ENCODE data around the gene PSMD2. TPM values are rescaled to one million over a fixed set of nuclear protein-coding genes. Genes with fewer than 3 reads are reported as not detected.

PSMD2 gene
- polyA plus RNA-seq, 3 donors, result 138 to 186 (median 167) TPM

- peak; percentile 89 to 93 (median 91) for DNase-seq
- peaks cover 85% of the 10 kb centered on the region for H3K79me2 ChIP-seq (ENCODE audit: insufficient read depth, low read length)
- peaks cover 75 to 78% of the 10 kb centered on the region in 2 donors for H3K36me3 ChIP-seq (replicated peaks in 1 of 2; ENCODE audit: control insufficient read depth in 1 of 2, insufficient read depth in 2 of 2, low read length in 2 of 2)
- Mint-ChIP-seq H3K4me1 (peaks cover 50% of the 10 kb centered on the region), H3K36me3 (peaks cover 80 to 81% of the 10 kb centered on the region in 2 donors), H3K9me3 (peaks cover 0 to 2% (median 0%) of the 10 kb centered on the region in 7 donors), H3K27me3 (ENCODE audit: low read depth in 3 of 3) (peaks cover 0 to 3% (median 0%) of the 10 kb centered on the region in 3 donors), H3K27ac (peak overlapping the region; percentile 92 to 97 (median 94)), H3K4me3 (peak overlapping the region; percentile 31 to 67)
- no peak overlapping the region for H3K9ac ChIP-seq (ENCODE audit: insufficient read depth, low read length, poor library complexity, severe bottlenecking)
- TF ChIP-seq CTCF (IDR thresholded peaks at IDR 0.05), result no peak
- H3K9me3 ChIP-seq (replicated peaks in 1 of 2; ENCODE audit: control insufficient read depth in 1 of 2, insufficient read depth in 1 of 2, low read length in 2 of 2), result no peaks in the 10 kb centered on the region
- H2AFZ ChIP-seq (ENCODE audit: insufficient read depth, low read depth, low read length, poor library complexity, severe bottlenecking), result no peak overlapping the region
- intact Hi-C loops (cut with micrococcal nuclease), result no loop called here
- WGBS (ENCODE audit: insufficient coverage), result 63% methylated on average over 17 of the region's 20 CpGs
- H3K4me1 ChIP-seq (ENCODE audit: control insufficient read depth in 1 of 2, insufficient read depth in 2 of 2, low read length in 2 of 2), result peaks cover 53 to 56% of the 10 kb centered on the region in 2 donors
- peaks cover 72% of the 10 kb centered on the region for H4K20me1 ChIP-seq (ENCODE audit: insufficient read depth, low read length)
- no peaks in the 10 kb centered on the region for H3K27me3 ChIP-seq (ENCODE audit: control insufficient read depth in 2 of 2, insufficient read depth in 2 of 2, low read length in 2 of 2)
- H3K4me3 ChIP-seq (replicated peaks in 1 of 3; ENCODE audit: low read depth in 2 of 3, low read length in 3 of 3), result peak overlapping the region in 1 of 3 experiments; percentile 28
- peak overlapping the region; percentile 74 to 89 for H3K27ac ChIP-seq (ENCODE audit: low read depth in 1 of 2, low read length in 2 of 2)
- H3K4me2 ChIP-seq (replicated peaks; ENCODE audit: extremely low read depth, low read length, poor library complexity, severe bottlenecking), result peak overlapping the region; percentile 49
Observed at GRCh38 chr3:184322731-184323487, 23.9 kb downstream of the PSMD2 start.

- no peak overlapping the region for H3K4me3 Mint-ChIP-seq
- 99% methylated on average over 8 of the region's 8 CpGs for WGBS (ENCODE audit: insufficient coverage)
Observed at GRCh38 chr3:184323696-184324095, 24.7 kb downstream of the PSMD2 start.

More at GRCh38 chr3:184323696-184324095, 24.7 kb downstream of the PSMD2 start:
- no peak for DNase-seq
- Histone ChIP-seq H3K27ac (ENCODE audit: low read depth in 1 of 2, low read length in 2 of 2) (peak overlapping the region in 1 of 2 donors; percentile 89), H3K79me2 (ENCODE audit: insufficient read depth, low read length) (peaks cover 78% of the 10 kb centered on the region), H3K4me2 (replicated peaks; ENCODE audit: extremely low read depth, low read length, poor library complexity, severe bottlenecking) (no peak overlapping the region), H3K9me3 (replicated peaks in 1 of 2; ENCODE audit: control insufficient read depth in 1 of 2, insufficient read depth in 1 of 2, low read length in 2 of 2) (no peaks in the 10 kb centered on the region), H3K36me3 (replicated peaks in 1 of 2; ENCODE audit: control insufficient read depth in 1 of 2, insufficient read depth in 2 of 2, low read length in 2 of 2) (peaks cover 81% of the 10 kb centered on the region in 2 donors), H3K4me3 (replicated peaks in 1 of 3; ENCODE audit: low read depth in 2 of 3, low read length in 3 of 3) (no peak overlapping the region), H3K9ac (ENCODE audit: insufficient read depth, low read length, poor library complexity, severe bottlenecking) (no peak overlapping the region), H2AFZ (ENCODE audit: insufficient read depth, low read depth, low read length, poor library complexity, severe bottlenecking) (no peak overlapping the region), H4K20me1 (ENCODE audit: insufficient read depth, low read length) (peaks cover 79% of the 10 kb centered on the region), H3K4me1 (ENCODE audit: control insufficient read depth in 1 of 2, insufficient read depth in 2 of 2, low read length in 2 of 2) (peaks cover 45 to 48% of the 10 kb centered on the region in 2 donors), H3K27me3 (ENCODE audit: control insufficient read depth in 2 of 2, insufficient read depth in 2 of 2, low read length in 2 of 2) (no peaks in the 10 kb centered on the region)
- Mint-ChIP-seq H3K4me1 (peaks cover 47% of the 10 kb centered on the region), H3K27me3 (ENCODE audit: low read depth in 3 of 3) (peaks cover 0 to 2% (median 2%) of the 10 kb centered on the region in 3 donors), H3K36me3 (peaks cover 84 to 86% of the 10 kb centered on the region in 2 donors), H3K27ac (peak overlapping the region; percentile 42 to 97 (median 93)), H3K9me3 (peaks cover 0 to 2% (median 0%) of the 10 kb centered on the region in 7 donors)
- intact Hi-C loops (cut with micrococcal nuclease), result no loop called here
- TF ChIP-seq CTCF (IDR thresholded peaks at IDR 0.05), result no peak
